Measurements from ENCODE around the gene LRP8.

LRP8 gene

GRCh38 chr1:53367503-53368313, 39.8 kb upstream of the LRP8 start:
- DNase-seq (ENCODE audit: low read depth), result peak; percentile 80
- no peak for TF ChIP-seq CTCF (IDR thresholded peaks at IDR 0.05; ENCODE audit: low read depth, low read length, missing control alignments)
- peak overlapping the region; percentile 62 for H3K4me3 ChIP-seq (ENCODE audit: low read depth, low read length)

- DNase-seq (ENCODE audit: low read depth), result no peak
- no peak for TF ChIP-seq CTCF (IDR thresholded peaks at IDR 0.05; ENCODE audit: low read depth, low read length, missing control alignments)
- peak overlapping the region; percentile 62 for H3K4me3 ChIP-seq (ENCODE audit: low read depth, low read length)
These were observed 39.1 kb upstream of the LRP8 start for GRCh38 chr1:53366901-53367502.

- no peak overlapping the region for H3K4me3 ChIP-seq (ENCODE audit: low read depth, low read length)
- no peak for TF ChIP-seq CTCF (IDR thresholded peaks at IDR 0.05; ENCODE audit: low read depth, low read length, missing control alignments)
- DNase-seq (ENCODE audit: low read depth), result no peak
These were observed 37.7 kb upstream of the LRP8 start for GRCh38 chr1:53365437-53366063.

- TF ChIP-seq CTCF (IDR thresholded peaks at IDR 0.05; ENCODE audit: low read depth, low read length, missing control alignments), result peak; percentile 38
- no peak overlapping the region for H3K4me3 ChIP-seq (ENCODE audit: low read depth, low read length)
- DNase-seq (ENCODE audit: low read depth), result no peak
These were observed 35.2 kb upstream of the LRP8 start for GRCh38 chr1:53362851-53363642.

- H3K4me3 ChIP-seq (ENCODE audit: low read depth, low read length), result no peak overlapping the region
- no peak for DNase-seq (ENCODE audit: low read depth)
- TF ChIP-seq CTCF (IDR thresholded peaks at IDR 0.05; ENCODE audit: low read depth, low read length, missing control alignments), result no peak
These were observed 34.4 kb upstream of the LRP8 start for GRCh38 chr1:53362270-53362669.

- no peak for TF ChIP-seq CTCF (IDR thresholded peaks at IDR 0.05; ENCODE audit: low read depth, low read length, missing control alignments)
- DNase-seq (ENCODE audit: low read depth), result no peak
- H3K4me3 ChIP-seq (ENCODE audit: low read depth, low read length), result no peak overlapping the region
These were observed 33.7 kb upstream of the LRP8 start for GRCh38 chr1:53361541-53361961.
